DMS 273 (cell line): ENCODE measurements around the gene GLUL.
"Not testable (repeated sequence)": the region's sequence is repeated elsewhere in the genome, so short reads cannot be mapped to it uniquely, and the experiment has no call there.

ENCODE experiments used
- DNase-seq: peaks from one replicate; lab custom pipeline; 2025; ENCODE audit not compliant: unreplicated experiment; lab: John Stamatoyannopoulos, UW

GLUL gene

GRCh38 chr1:182368903-182369302 lies 22.7 kb downstream of the GLUL start:
- DNase-seq, result no peak

- no peak for DNase-seq
Measured at GRCh38 chr1:182368358-182368757, 23.2 kb downstream of the GLUL start.

GRCh38 chr1:182367926-182368325 lies 23.7 kb downstream of the GLUL start:
- no peak for DNase-seq

- DNase-seq, result no peak
Measured at GRCh38 chr1:182366596-182366995, 25.0 kb downstream of the GLUL start.

- DNase-seq, result no peak
Measured at GRCh38 chr1:182359645-182360044, 31.9 kb downstream of the GLUL start.

- DNase-seq, result peak; percentile 94
Measured at GRCh38 chr1:182357913-182358312, 33.7 kb downstream of the GLUL start.

GRCh38 chr1:182357171-182357570 lies 34.4 kb downstream of the GLUL start:
- DNase-seq, result peak; percentile 66

- no peak for DNase-seq
Measured at GRCh38 chr1:182355723-182356098, 35.9 kb downstream of the GLUL start.

- no peak for DNase-seq
Measured at GRCh38 chr1:182351790-182352364, 39.7 kb downstream of the GLUL start.

GRCh38 chr1:182350839-182351238 lies 40.8 kb downstream of the GLUL start:
- no peak for DNase-seq

- peak; percentile 48 for DNase-seq
Measured at GRCh38 chr1:182348961-182349747, 42.4 kb downstream of the GLUL start.

GRCh38 chr1:182347019-182347418 lies 44.6 kb downstream of the GLUL start:
- DNase-seq, result no peak

GRCh38 chr1:182340233-182341058 lies 51.1 kb downstream of the GLUL start:
- no peak for DNase-seq

GRCh38 chr1:182339684-182340083 lies 51.9 kb downstream of the GLUL start:
- no peak for DNase-seq

GRCh38 chr1:182338806-182339370 lies 52.7 kb downstream of the GLUL start:
- no peak for DNase-seq

GRCh38 chr1:182337736-182338571 lies 53.6 kb downstream of the GLUL start:
- DNase-seq, result peak; percentile 42

- DNase-seq, result peak; percentile 45
Measured at GRCh38 chr1:182335771-182336566, 55.6 kb downstream of the GLUL start.

- DNase-seq, result not testable (repeated sequence)
Measured at GRCh38 chr1:182333071-182333571, 58.5 kb downstream of the GLUL start.

GRCh38 chr1:182332261-182333060 lies 59.1 kb downstream of the GLUL start:
- DNase-seq, result no peak
